Measurements from ENCODE around the gene PPIB.

PPIB gene

GRCh38 chr15:64117759-64118487, 44.9 kb downstream of the PPIB start:
- TF ChIP-seq CTCF (IDR thresholded peaks at IDR 0.05): no peak

- TF ChIP-seq CTCF (IDR thresholded peaks at IDR 0.05): no peak
These were observed 49.9 kb downstream of the PPIB start for GRCh38 chr15:64112904-64113303.

- no peak for TF ChIP-seq CTCF (IDR thresholded peaks at IDR 0.05)
These were observed 50.6 kb downstream of the PPIB start for GRCh38 chr15:64112073-64112772.

- TF ChIP-seq CTCF (IDR thresholded peaks at IDR 0.05): no peak
These were observed 51.2 kb downstream of the PPIB start for GRCh38 chr15:64111679-64112050.

- no peak for TF ChIP-seq CTCF (IDR thresholded peaks at IDR 0.05)
These were observed 51.7 kb downstream of the PPIB start for GRCh38 chr15:64110950-64111678.

- no peak for TF ChIP-seq CTCF (IDR thresholded peaks at IDR 0.05)
These were observed 55.5 kb downstream of the PPIB start for GRCh38 chr15:64107337-64107736.

Measured in LNCAP (cell line).